PC-3 (cell line): Measurements from ENCODE around the gene FARS2.

ENCODE experiments used
- CTCF ChIP-seq: fragments of 300-600 bp; sonication (generic); conservative IDR thresholded peaks from 2 replicates; pipeline ENCODE4 v1.5.1; 2017; ENCODE audit warnings: antibody characterized with exemption, low read depth, mild to moderate bottlenecking, low read length
- EZH2 ChIP-seq: fragments of 300-600 bp; sonication (generic); IDR thresholded peaks from one replicate; pipeline ENCODE4 v1.6.1; 2017; ENCODE audit warnings: antibody characterized with exemption, mild to moderate bottlenecking, low read length; ENCODE audit not compliant: unreplicated experiment

- TF ChIP-seq CTCF: no peak
- TF ChIP-seq EZH2: no peak
Observed at GRCh38 chr6:5726976-5727718, 465.8 kb downstream of the FARS2 start.
